OCI-LY7 (cell line): ENCODE data around the gene PWWP2A.

Experiments used
- CTCF ChIP-seq: fragments of 200-600 bp; sonication (generic); conservative IDR thresholded peaks from 2 replicates; pipeline ENCODE4 v1.5.1; 2014; ENCODE audit warnings: mild to moderate bottlenecking, antibody characterized with exemption, low read length, moderate library complexity, mixed read lengths
- EZH2phosphoT487 ChIP-seq: fragments of 200-600 bp; sonication (generic); IDR thresholded peaks from 2 replicates; pipeline ENCODE4 v1.6.1; 2018; ENCODE audit warnings: low read depth, borderline replicate concordance, mild to moderate bottlenecking, mixed run types, antibody characterized with exemption, low read length, moderate library complexity, mixed read lengths

- TF ChIP-seq CTCF (no peak), EZH2phosphoT487 (no peak)
These were observed 48.4 kb upstream of the PWWP2A start for GRCh38 chr5:160167624-160168165.
